ENCODE results near the gene SLC6A5.

Gene SLC6A5

DNA sequence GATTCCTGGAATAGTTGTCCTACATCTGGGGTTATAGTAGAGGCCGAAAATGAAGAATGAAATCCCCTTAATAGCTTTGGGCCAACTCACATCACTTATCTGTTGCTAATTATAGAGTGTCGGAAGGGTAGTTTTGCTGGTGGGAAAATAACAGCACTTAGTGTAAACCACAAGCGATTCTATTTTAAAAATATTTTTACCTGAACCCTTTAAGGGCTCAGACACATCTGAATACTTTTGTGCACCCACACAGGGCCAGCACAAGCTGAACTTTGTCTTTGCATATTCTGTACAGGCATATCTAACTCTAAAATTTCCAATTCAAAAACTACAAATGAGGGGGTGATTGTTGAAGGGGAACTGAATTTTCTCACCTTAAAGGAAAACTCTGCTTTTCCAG lies 27.6 kb downstream of the SLC6A5 start:
- Histone ChIP-seq H3K9me3 (no peaks in the 10 kb centered on the region), H3K4me1 (no peaks in the 10 kb centered on the region), H3K27me3 (no peaks in the 10 kb centered on the region), H3K36me3 (no peaks in the 10 kb centered on the region), H3K4me3 (ENCODE audit: low read depth, low read length) (no peak overlapping the region)
- no peak for DNase-seq
- no peak for TF ChIP-seq CTCF (IDR thresholded peaks at IDR 0.05; ENCODE audit: low read depth, low read length)

DNA sequence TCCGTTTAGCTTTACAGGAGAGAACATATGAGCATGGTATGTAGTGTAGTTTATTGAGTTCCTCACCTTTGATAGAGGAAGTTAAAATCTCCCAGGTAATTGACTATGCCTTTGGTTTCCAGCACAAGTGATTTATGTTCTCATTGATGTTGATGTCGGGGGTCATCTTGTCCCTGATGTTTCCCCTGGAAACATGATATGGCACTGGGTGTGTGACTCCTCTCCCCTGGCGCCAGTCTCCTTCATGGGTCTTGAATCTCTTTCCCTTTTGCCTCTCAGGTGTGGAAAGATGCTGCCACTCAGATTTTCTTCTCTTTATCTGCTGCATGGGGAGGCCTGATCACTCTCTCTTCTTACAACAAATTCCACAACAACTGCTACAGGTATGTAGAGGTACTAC lies 28.3 kb downstream of the SLC6A5 start:
- no peak for TF ChIP-seq CTCF (IDR thresholded peaks at IDR 0.05; ENCODE audit: low read depth, low read length)
- no peaks in the 10 kb centered on the region for H3K27me3 ChIP-seq
- no peaks in the 10 kb centered on the region for H3K36me3 ChIP-seq
- no peaks in the 10 kb centered on the region for H3K4me1 ChIP-seq
- no peaks in the 10 kb centered on the region for H3K9me3 ChIP-seq
- no peak overlapping the region for H3K4me3 ChIP-seq (ENCODE audit: low read depth, low read length)
- DNase-seq: no peak

GRCh38 chr11:20631519-20632168 lies 32.2 kb downstream of the SLC6A5 start:
- DNase-seq: no peak
- TF ChIP-seq CTCF (IDR thresholded peaks at IDR 0.05; ENCODE audit: low read depth, low read length): no peak
- Histone ChIP-seq H3K4me1 (no peaks in the 10 kb centered on the region), H3K4me3 (ENCODE audit: low read depth, low read length) (no peak overlapping the region), H3K27me3 (no peaks in the 10 kb centered on the region), H3K9me3 (no peaks in the 10 kb centered on the region), H3K36me3 (no peaks in the 10 kb centered on the region)

- no peaks in the 10 kb centered on the region for H3K9me3 ChIP-seq
- no peak overlapping the region for H3K4me3 ChIP-seq (ENCODE audit: low read depth, low read length)
- no peak for TF ChIP-seq CTCF (IDR thresholded peaks at IDR 0.05; ENCODE audit: low read depth, low read length)
- no peaks in the 10 kb centered on the region for H3K36me3 ChIP-seq
- H3K4me1 ChIP-seq: no peaks in the 10 kb centered on the region
- no peaks in the 10 kb centered on the region for H3K27me3 ChIP-seq
- no peak for DNase-seq
Observed at GRCh38 chr11:20632169-20632532, 32.7 kb downstream of the SLC6A5 start.

- DNase-seq: no peak
- H3K36me3 ChIP-seq: no peaks in the 10 kb centered on the region
- H3K4me1 ChIP-seq: no peaks in the 10 kb centered on the region
- peak; percentile 50 for TF ChIP-seq CTCF (IDR thresholded peaks at IDR 0.05; ENCODE audit: low read depth, low read length)
- no peaks in the 10 kb centered on the region for H3K27me3 ChIP-seq
- no peaks in the 10 kb centered on the region for H3K9me3 ChIP-seq
- no peak overlapping the region for H3K4me3 ChIP-seq (ENCODE audit: low read depth, low read length)
Observed at GRCh38 chr11:20634044-20634443, 34.6 kb downstream of the SLC6A5 start.

DNA sequence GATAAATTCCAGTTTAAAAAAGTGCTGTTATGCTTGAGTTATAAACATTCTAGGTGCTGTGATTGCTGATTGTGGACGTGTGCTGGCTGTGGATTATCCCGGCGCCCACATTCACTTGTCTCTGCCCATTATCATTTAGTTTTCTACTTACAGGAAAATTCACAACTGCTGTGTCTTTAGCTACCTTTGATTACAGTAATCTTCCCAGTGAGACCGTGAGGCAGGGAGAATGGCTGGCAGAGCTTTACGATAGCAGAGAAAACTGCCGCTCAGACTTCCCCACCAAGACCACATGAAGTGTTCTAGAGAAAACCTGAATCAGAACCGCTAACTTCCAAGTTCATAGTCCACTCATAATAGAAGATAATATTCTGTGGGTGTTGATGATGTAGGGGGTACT lies 35.4 kb downstream of the SLC6A5 start:
- Histone ChIP-seq H3K36me3 (no peaks in the 10 kb centered on the region), H3K9me3 (no peaks in the 10 kb centered on the region), H3K27me3 (no peaks in the 10 kb centered on the region), H3K4me1 (no peaks in the 10 kb centered on the region), H3K4me3 (ENCODE audit: low read depth, low read length) (no peak overlapping the region)
- no peak for TF ChIP-seq CTCF (IDR thresholded peaks at IDR 0.05; ENCODE audit: low read depth, low read length)
- DNase-seq: no peak

Data from BE2C (cell line).